ENCODE results near the gene LRFN2.

DNA sequence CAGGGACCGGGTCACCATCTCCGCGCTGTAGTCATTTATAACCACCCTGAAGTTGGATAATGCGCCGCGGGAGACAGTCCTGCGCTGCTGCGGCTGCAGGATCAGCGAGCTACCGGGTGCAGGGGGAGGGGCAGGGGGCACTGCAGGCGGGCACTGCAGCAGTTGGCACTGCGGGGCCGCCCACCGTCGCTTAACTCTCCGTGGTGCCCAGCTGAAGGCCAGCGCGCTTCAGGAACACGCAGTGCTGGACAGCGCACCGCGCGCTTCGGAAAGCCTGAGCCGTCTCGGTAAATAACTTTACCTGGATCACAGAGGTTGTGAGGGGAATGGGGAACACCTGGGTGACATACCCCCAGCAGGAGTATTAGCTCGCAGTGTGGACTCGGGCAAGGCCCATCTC lies 12.4 kb upstream of the LRFN2 start:
- TF ChIP-seq, protein P1, sequence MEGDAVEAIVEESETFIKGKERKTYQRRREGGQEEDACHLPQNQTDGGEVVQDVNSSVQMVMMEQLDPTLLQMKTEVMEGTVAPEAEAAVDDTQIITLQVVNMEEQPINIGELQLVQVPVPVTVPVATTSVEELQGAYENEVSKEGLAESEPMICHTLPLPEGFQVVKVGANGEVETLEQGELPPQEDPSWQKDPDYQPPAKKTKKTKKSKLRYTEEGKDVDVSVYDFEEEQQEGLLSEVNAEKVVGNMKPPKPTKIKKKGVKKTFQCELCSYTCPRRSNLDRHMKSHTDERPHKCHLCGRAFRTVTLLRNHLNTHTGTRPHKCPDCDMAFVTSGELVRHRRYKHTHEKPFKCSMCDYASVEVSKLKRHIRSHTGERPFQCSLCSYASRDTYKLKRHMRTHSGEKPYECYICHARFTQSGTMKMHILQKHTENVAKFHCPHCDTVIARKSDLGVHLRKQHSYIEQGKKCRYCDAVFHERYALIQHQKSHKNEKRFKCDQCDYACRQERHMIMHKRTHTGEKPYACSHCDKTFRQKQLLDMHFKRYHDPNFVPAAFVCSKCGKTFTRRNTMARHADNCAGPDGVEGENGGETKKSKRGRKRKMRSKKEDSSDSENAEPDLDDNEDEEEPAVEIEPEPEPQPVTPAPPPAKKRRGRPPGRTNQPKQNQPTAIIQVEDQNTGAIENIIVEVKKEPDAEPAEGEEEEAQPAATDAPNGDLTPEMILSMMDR (optimal IDR thresholded peaks at IDR 0.05 in 1 of 3, IDR thresholded peaks at IDR 0.05 in 1 of 3, conservative IDR thresholded peaks at IDR 0.05 in 1 of 3; ENCODE audit: extremely low read depth in 1 of 3, insufficient read depth in 2 of 3, low read length in 3 of 3): no peak
- no peak for TF ChIP-seq EZH2 (IDR thresholded peaks at IDR 0.05; ENCODE audit: low read length)
